Testis (tissue), 3 donors: ENCODE measurements around the gene UBE2L3. TPM values are rescaled to one million over a fixed set of nuclear protein-coding genes. Genes with fewer than 3 reads are reported as not detected.
"Not testable (repeated sequence)": the region's sequence is repeated elsewhere in the genome, so short reads cannot be mapped to it uniquely, and the experiment has no call there.

ENCODE experiments used
- DNase-seq: peaks from one replicate; pipeline ENCODE4 v3.0.0-alpha.2; 2019
- H3K27ac ChIP-seq, 2 donors: fragments of 200-600 bp; sonication (generic); one replicate each; pipeline ENCODE4 v1.5.1; 2019
- H3K27me3 ChIP-seq: fragments of 200-600 bp; sonication (generic); one replicate; pipeline ENCODE4 v1.5.1; 2019
- H3K36me3 ChIP-seq: fragments of 200-600 bp; sonication (generic); one replicate; pipeline ENCODE4 v1.5.1; 2017; ENCODE audit warnings: low read depth; ENCODE audit errors: missing control alignments
- H3K4me1 ChIP-seq: fragments of 200-600 bp; sonication (generic); one replicate; pipeline ENCODE4 v1.5.1; 2019
- H3K4me3 ChIP-seq, 2 donors: fragments of 200-600 bp; sonication (generic); one replicate each; pipeline ENCODE4 v1.5.1; 2017 to 2019
- H3K9me3 ChIP-seq: fragments of 200-600 bp; sonication (generic); one replicate; pipeline ENCODE4 v1.5.1; 2017
- CTCF ChIP-seq, 3 experiments: fragments of 450-650 bp in 2 of 3; fragments of 200-600 bp in 1 of 3; sonication (generic) in 1 of 3; IDR thresholded peaks; one replicate each; pipeline ENCODE4 v1.5.1; 2016 to 2019; ENCODE audit warnings: antibody characterized with exemption in 3 of 3, mild to moderate bottlenecking in 2 of 3, moderate library complexity in 1 of 3
- POLR2A ChIP-seq: fragments of 450-650 bp; IDR thresholded peaks from one replicate; pipeline ENCODE4 v1.6.1; 2017; ENCODE audit warnings: antibody characterized with exemption, mild to moderate bottlenecking, moderate library complexity
- WGBS, 2 donors: methylation state at CpG; one replicate each; pipeline ENCODE4 v1.1.5; 2018; 5-methylcytosine and 5-hydroxymethylcytosine counted together
- intact Hi-C: fragments of 100-400 bp; cut with DNase I; formaldehyde crosslinking; loops from one replicate; pipeline ENCODE4 v1.15.1; 2023; ENCODE audit warnings: low total_unique reads
- polyA plus RNA-seq: library from polyadenylated mRNA; stranded (reverse); fragments of 350-450 nt; fragmentation: Illumina TruSeq; extraction: RNeasy Lipid Tissue Mini Kit (QIAGEN cat#74804); gene quantifications from one replicate; pipeline ENCODE4 v1.2.3, GENCODE V29; 2014; ENCODE audit warnings: low read depth, low replicate concordance; ENCODE audit not compliant: insufficient read depth
- total RNA-seq, 2 donors: library from RNA; depleted of rRNA; stranded (reverse); fragments of >200 nt; gene quantifications; one replicate each; pipeline ENCODE4 v1.2.3, GENCODE V29; 2016

The UBE2L3 gene
- total and polyA plus RNA-seq, 3 donors from 2014 or later: 61.4 to 66.8 (median 63.3) TPM

GRCh38 chr22:21613553-21614233, 46.2 kb downstream of the UBE2L3 start:
- no peaks in the 10 kb centered on the region for H3K9me3 ChIP-seq
- no peak overlapping the region for H3K27ac ChIP-seq
- WGBS, 2 donors: 84 to 86% methylated on average over 4 of the region's 4 CpGs
- no peak for DNase-seq
- H3K36me3 ChIP-seq: no peaks in the 10 kb centered on the region
- intact Hi-C loops: no loop called here
- no peak overlapping the region for H3K4me3 ChIP-seq
- no peaks in the 10 kb centered on the region for H3K4me1 ChIP-seq
- H3K27me3 ChIP-seq: no peaks in the 10 kb centered on the region
- no peak for TF ChIP-seq POLR2A
- TF ChIP-seq CTCF (IDR thresholded peaks at IDR 0.05): no peak

- 82 to 84% methylated on average over 4 of the region's 4 CpGs for WGBS, 2 donors
- no peak for TF ChIP-seq CTCF (IDR thresholded peaks at IDR 0.05)
- no peak for TF ChIP-seq POLR2A
- no peaks in the 10 kb centered on the region for H3K9me3 ChIP-seq
- H3K27ac ChIP-seq: no peak overlapping the region
- intact Hi-C loops: no loop called here
- no peak overlapping the region for H3K4me3 ChIP-seq
- H3K27me3 ChIP-seq: no peaks in the 10 kb centered on the region
- H3K36me3 ChIP-seq: no peaks in the 10 kb centered on the region
- no peaks in the 10 kb centered on the region for H3K4me1 ChIP-seq
- DNase-seq: no peak
Observed at GRCh38 chr22:21615731-21616130, 48.2 kb downstream of the UBE2L3 start.

- H3K4me1 ChIP-seq, H3K9me3 ChIP-seq, H3K36me3 ChIP-seq, intact Hi-C loops, H3K4me3 ChIP-seq, H3K27me3 ChIP-seq, DNase-seq, H3K27ac ChIP-seq: not testable (repeated sequence)
- 92 to 97% methylated on average over 6 of the region's 6 CpGs for WGBS, 2 donors
Observed at GRCh38 chr22:21617337-21617736, 49.8 kb downstream of the UBE2L3 start.

- no peak for DNase-seq
- no peak overlapping the region for H3K4me3 ChIP-seq
- WGBS, 2 donors: 89 to 94% methylated on average over 3 of the region's 3 CpGs
- H3K9me3 ChIP-seq: no peaks in the 10 kb centered on the region
- no peaks in the 10 kb centered on the region for H3K36me3 ChIP-seq
- no peaks in the 10 kb centered on the region for H3K27me3 ChIP-seq
- H3K27ac ChIP-seq: no peak overlapping the region
- TF ChIP-seq CTCF (IDR thresholded peaks at IDR 0.05): no peak
- no peak for TF ChIP-seq POLR2A
- peaks cover 23% of the 10 kb centered on the region for H3K4me1 ChIP-seq
- intact Hi-C loops: no loop called here
Observed at GRCh38 chr22:21621025-21621424, 53.5 kb downstream of the UBE2L3 start.

GRCh38 chr22:21622011-21622918, 54.8 kb downstream of the UBE2L3 start:
- Histone ChIP-seq H3K4me3 (no peak overlapping the region), H3K36me3 (no peaks in the 10 kb centered on the region), H3K9me3 (no peaks in the 10 kb centered on the region), H3K27ac (no peak overlapping the region), H3K27me3 (no peaks in the 10 kb centered on the region), H3K4me1 (peaks cover 23% of the 10 kb centered on the region)
- WGBS, 2 donors: 67 to 70% methylated on average over 17 of the region's 17 CpGs
- intact Hi-C loops: no loop called here
- DNase-seq: no peak
- TF ChIP-seq CTCF (IDR thresholded peaks at IDR 0.05): no peak
- TF ChIP-seq POLR2A: no peak
